Esophagus muscularis mucosa (tissue), 4 donors: ENCODE results near the gene CAMK1. TPM values are rescaled to one million over a fixed set of nuclear protein-coding genes. Genes with fewer than 3 reads are reported as not detected.
"Not testable (repeated sequence)": the region's sequence is repeated elsewhere in the genome, so short reads cannot be mapped to it uniquely, and the experiment has no call there.

Experiments used
- DNase-seq: peaks from one replicate; pipeline ENCODE4 v3.0.0-alpha.2; 2017; ENCODE audit errors: extremely low spot score
- H3K27ac ChIP-seq, 4 donors: fragments of 200-600 bp; sonication (generic); replicated peaks in 1 of 4; 1 replicate in 3 of 4; 2 replicates in 1 of 4; pipeline ENCODE4 v1.5.1; 2016 to 2019; ENCODE audit warnings: mild to moderate bottlenecking in 1 of 4
- H3K27me3 ChIP-seq, 4 donors: fragments of 200-600 bp; sonication (generic); one replicate each; pipeline versions ENCODE4 v1.5.1 to v1.6.0; 2016 to 2019
- H3K36me3 ChIP-seq, 4 donors: fragments of 200-600 bp; sonication (generic); one replicate each; pipeline ENCODE4 v1.5.1; 2016 to 2019
- H3K4me1 ChIP-seq, 4 donors: fragments of 200-600 bp; sonication (generic); one replicate each; pipeline ENCODE4 v1.5.1; 2016 to 2019
- H3K4me3 ChIP-seq, 4 donors: fragments of 200-600 bp; sonication (generic); 1 replicate in 2 of 4; 2 replicates in 2 of 4; pipeline ENCODE4 v1.5.1; 2016 to 2019; ENCODE audit warnings: mild to moderate bottlenecking in 4 of 4, moderate library complexity in 1 of 4
- H3K9me3 ChIP-seq, 4 donors: fragments of 200-600 bp; sonication (generic); 1 replicate in 3 of 4; 2 replicates in 1 of 4; pipeline ENCODE4 v1.5.1; 2016 to 2019
- EP300 ChIP-seq: sonication (generic); formaldehyde crosslinking; IDR thresholded peaks from one replicate; pipeline ENCODE4 v1.6.1; 2017; ENCODE audit warnings: antibody characterized with exemption
- POLR2A ChIP-seq: fragments of 450-650 bp; IDR thresholded peaks from one replicate; pipeline ENCODE4 v1.6.1; 2017; ENCODE audit warnings: antibody characterized with exemption, moderate library complexity, mild to moderate bottlenecking, low read depth
- POLR2AphosphoS5 ChIP-seq, 2 donors: sonication (generic); formaldehyde crosslinking; IDR thresholded peaks; one replicate each; pipeline ENCODE4 v1.6.1; 2017; ENCODE audit warnings: antibody characterized with exemption in 2 of 2
- WGBS: methylation state at CpG from one replicate; pipeline ENCODE4 v1.1.5; 2018; 5-methylcytosine and 5-hydroxymethylcytosine counted together
- intact Hi-C: fragments of 100-400 bp; cut with DNase I; formaldehyde crosslinking; loops from one replicate; pipeline ENCODE4 v1.15.1; 2023
- total RNA-seq, 4 donors: library from RNA; depleted of rRNA; stranded (reverse); fragments of >200 nt; gene quantifications; one replicate each; pipeline versions ENCODE4 v1.1.0 to v1.2.1, GENCODE V29; 2016
- TF ChIP-seq, protein P1 (sequence below), 3 experiments: fragments of 200-600 bp in 2 of 3; fragments of 450-650 bp in 1 of 3; sonication (generic) in 2 of 3; IDR thresholded peaks; one replicate each; pipeline ENCODE4 v1.5.1; 2017 to 2019; ENCODE audit warnings: antibody characterized with exemption in 3 of 3, mild to moderate bottlenecking in 2 of 3, moderate library complexity in 1 of 3

CAMK1 gene
- total RNA-seq, 4 donors from 2014 or later, result 53.6 to 78.9 (median 70.2) TPM

DNA sequence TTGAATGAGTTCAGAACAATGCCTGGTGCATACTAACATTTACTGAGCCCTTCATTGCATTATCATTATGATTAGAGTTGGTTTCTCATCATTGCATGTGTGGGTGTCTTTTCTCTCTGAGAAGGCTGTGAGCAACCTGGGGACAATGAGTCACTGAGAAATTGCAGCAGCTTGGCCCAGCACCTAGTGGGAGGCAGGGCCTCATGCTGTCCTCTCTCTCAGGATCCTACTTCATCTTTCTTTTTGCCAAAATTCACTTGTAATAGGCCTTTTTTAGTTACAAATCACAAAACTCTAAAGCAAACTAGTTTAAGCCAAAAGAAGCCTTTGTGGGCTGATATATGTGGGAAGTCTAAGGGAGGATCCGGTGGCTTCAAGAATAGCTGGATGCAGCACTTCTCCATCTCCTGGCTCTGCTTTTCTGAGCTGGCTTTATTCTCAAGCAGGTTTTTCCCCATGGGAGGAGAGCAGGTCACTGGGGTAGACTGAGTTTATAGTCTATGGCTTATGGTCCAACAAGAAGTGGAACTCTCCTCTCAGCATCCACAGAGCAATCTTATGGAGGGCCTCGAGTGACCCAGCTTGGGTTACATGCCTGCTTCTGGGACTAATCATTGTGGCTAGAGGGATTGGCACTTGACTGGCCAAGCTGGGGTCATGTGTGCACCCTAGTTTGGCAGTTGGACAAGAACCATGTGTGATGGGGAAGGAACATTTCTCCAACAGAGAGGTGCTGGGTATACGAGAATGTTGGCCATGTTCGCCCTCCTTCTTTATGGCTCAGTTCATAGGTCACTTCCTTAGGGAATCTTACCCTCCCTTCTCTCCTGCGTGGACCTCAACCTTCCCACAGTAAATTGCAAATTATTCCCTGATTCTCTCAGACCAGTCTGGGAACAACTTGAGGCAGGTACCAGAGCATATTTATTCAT lies 8.7 kb upstream of the CAMK1 start:
- no peak overlapping the region for H3K27ac ChIP-seq
- 67% methylated on average over 5 of the region's 5 CpGs for WGBS

GRCh38 chr3:9777694-9778021 lies 7.9 kb upstream of the CAMK1 start:
- Histone ChIP-seq H3K27me3 (no peaks in the 10 kb centered on the region), H3K27ac (peak overlapping the region in 1 of 4 donors; percentile 8), H3K9me3 (no peaks in the 10 kb centered on the region), H3K4me3 (no peak overlapping the region), H3K4me1 (peaks cover 3 to 26% (median 10%) of the 10 kb centered on the region in 4 donors), H3K36me3 (peaks cover 19 to 38% (median 31%) of the 10 kb centered on the region in 4 donors)
- DNase-seq, result no peak
- intact Hi-C loops, result no loop called here
- no peak for TF ChIP-seq POLR2A
- no peak for TF ChIP-seq POLR2AphosphoS5 (IDR thresholded peaks at IDR 0.05)
- TF ChIP-seq, protein P1, sequence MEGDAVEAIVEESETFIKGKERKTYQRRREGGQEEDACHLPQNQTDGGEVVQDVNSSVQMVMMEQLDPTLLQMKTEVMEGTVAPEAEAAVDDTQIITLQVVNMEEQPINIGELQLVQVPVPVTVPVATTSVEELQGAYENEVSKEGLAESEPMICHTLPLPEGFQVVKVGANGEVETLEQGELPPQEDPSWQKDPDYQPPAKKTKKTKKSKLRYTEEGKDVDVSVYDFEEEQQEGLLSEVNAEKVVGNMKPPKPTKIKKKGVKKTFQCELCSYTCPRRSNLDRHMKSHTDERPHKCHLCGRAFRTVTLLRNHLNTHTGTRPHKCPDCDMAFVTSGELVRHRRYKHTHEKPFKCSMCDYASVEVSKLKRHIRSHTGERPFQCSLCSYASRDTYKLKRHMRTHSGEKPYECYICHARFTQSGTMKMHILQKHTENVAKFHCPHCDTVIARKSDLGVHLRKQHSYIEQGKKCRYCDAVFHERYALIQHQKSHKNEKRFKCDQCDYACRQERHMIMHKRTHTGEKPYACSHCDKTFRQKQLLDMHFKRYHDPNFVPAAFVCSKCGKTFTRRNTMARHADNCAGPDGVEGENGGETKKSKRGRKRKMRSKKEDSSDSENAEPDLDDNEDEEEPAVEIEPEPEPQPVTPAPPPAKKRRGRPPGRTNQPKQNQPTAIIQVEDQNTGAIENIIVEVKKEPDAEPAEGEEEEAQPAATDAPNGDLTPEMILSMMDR (IDR thresholded peaks at IDR 0.05), result no peak
- no peak for TF ChIP-seq EP300
- 94% methylated on average over 1 of the region's 1 CpG for WGBS

More for the DNA sequence above, 8.7 kb upstream of the CAMK1 start:
- DNase-seq, result no peak
- Histone ChIP-seq H3K27me3 (no peaks in the 10 kb centered on the region), H3K4me3 (no peak overlapping the region), H3K36me3 (peaks cover 20 to 46% (median 38%) of the 10 kb centered on the region in 4 donors), H3K9me3 (no peaks in the 10 kb centered on the region), H3K4me1 (peaks cover 3 to 26% (median 10%) of the 10 kb centered on the region in 4 donors)
- intact Hi-C loops, result no loop called here
- TF ChIP-seq EP300 (no peak), POLR2A (no peak), POLR2AphosphoS5 (IDR thresholded peaks at IDR 0.05) (no peak)
- TF ChIP-seq, protein P1 (IDR thresholded peaks at IDR 0.05), result no peak

- TF ChIP-seq EP300, result no peak
- TF ChIP-seq, protein P1 (IDR thresholded peaks at IDR 0.05), result no peak
- no peak for TF ChIP-seq POLR2A
- TF ChIP-seq POLR2AphosphoS5 (IDR thresholded peaks at IDR 0.05), result no peak
- Histone ChIP-seq H3K9me3 (no peaks in the 10 kb centered on the region), H3K4me3 (no peak overlapping the region), H3K27ac (no peak overlapping the region), H3K4me1 (peaks cover 3 to 26% (median 10%) of the 10 kb centered on the region in 4 donors), H3K36me3 (peaks cover 14 to 32% (median 26%) of the 10 kb centered on the region in 4 donors), H3K27me3 (no peaks in the 10 kb centered on the region)
- DNase-seq, result no peak
- intact Hi-C loops, result no loop called here
- 81% methylated on average over 5 of the region's 5 CpGs for WGBS
These were observed 7.3 kb upstream of the CAMK1 start for GRCh38 chr3:9776896-9777693.

- H3K4me3 ChIP-seq, intact Hi-C loops, H3K9me3 ChIP-seq, H3K27me3 ChIP-seq, H3K36me3 ChIP-seq, DNase-seq: not testable (repeated sequence)
- peak overlapping the region; percentile 88 to 93 (median 90) for H3K27ac ChIP-seq
- peaks cover 34 to 46% (median 43%) of the 10 kb centered on the region in 4 donors for H3K4me1 ChIP-seq
- 95% methylated on average over 2 of the region's 2 CpGs for WGBS
These were observed 1.3 kb upstream of the CAMK1 start for GRCh38 chr3:9771007-9771406.

GRCh38 chr3:9770276-9770812 lies 597 bp upstream of the CAMK1 start:
- WGBS, result 9% methylated on average over 15 of the region's 15 CpGs
- H3K27me3 ChIP-seq, result no peaks in the 10 kb centered on the region
- peak overlapping the region; percentile 77 to 90 (median 85) for H3K4me3 ChIP-seq
- DNase-seq, result peak; percentile 97
- peaks cover 0 to 13% (median 6%) of the 10 kb centered on the region in 4 donors for H3K36me3 ChIP-seq
- H3K4me1 ChIP-seq, result peaks cover 34 to 46% (median 43%) of the 10 kb centered on the region in 4 donors
- TF ChIP-seq POLR2A (no peak), EP300 (no peak), POLR2AphosphoS5 (IDR thresholded peaks at IDR 0.05) (peak in 1 of 2 donors; percentile 51)
- TF ChIP-seq, protein P1 (IDR thresholded peaks at IDR 0.05), result no peak
- peak overlapping the region; percentile 88 to 93 (median 90) for H3K27ac ChIP-seq
- H3K9me3 ChIP-seq, result no peaks in the 10 kb centered on the region
- intact Hi-C loops, result no loop called here
